Heart left ventricle (tissue), 16 donors: ENCODE data around the gene FAM83B. TPM values are rescaled to one million over a fixed set of nuclear protein-coding genes. Genes with fewer than 3 reads are reported as not detected.

Experiments used
- ATAC-seq, 4 donors: fragments of 200-7000 bp; cut with Tn5 transposase; one replicate each; pipeline ENCODE4 v1.9.1; 2020 to 2022; ENCODE audit warnings: moderate library complexity in 4 of 4, mild to moderate bottlenecking in 3 of 4, moderate number of reproducible peaks in 1 of 4
- DNase-seq, 5 donors: peaks; one replicate each; pipeline ENCODE4 v3.0.0-alpha.2; 2020
- H3K27ac ChIP-seq, 12 donors: fragments of 200-600 bp; sonication (generic) in 4 of 12; one replicate each; pipeline versions ENCODE4 v1.5.0 to v1.8.0; 2016 to 2022; ENCODE audit warnings: mild to moderate bottlenecking in 2 of 12
- H3K27me3 ChIP-seq, 9 donors: fragments of 200-600 bp; sonication (generic) in 2 of 9; one replicate each; pipeline versions ENCODE4 v1.5.1 to v1.8.0; 2016 to 2022; ENCODE audit warnings: mild to moderate bottlenecking in 3 of 9
- H3K36me3 ChIP-seq, 9 donors: fragments of 200-600 bp; sonication (generic) in 2 of 9; one replicate each; pipeline versions ENCODE4 v1.5.0 to v1.8.0; 2018 to 2022; ENCODE audit warnings: mild to moderate bottlenecking in 2 of 9
- H3K4me1 ChIP-seq, 12 donors: fragments of 200-600 bp; sonication (generic) in 4 of 12; one replicate each; pipeline versions ENCODE4 v1.5.0 to v1.8.0; 2016 to 2022; ENCODE audit warnings: mild to moderate bottlenecking in 3 of 12
- H3K4me3 ChIP-seq, 12 donors: fragments of 200-600 bp; sonication (generic) in 4 of 12; one replicate each; pipeline versions ENCODE4 v1.5.0 to v1.8.0; 2017 to 2022; ENCODE audit warnings: mild to moderate bottlenecking in 9 of 12, moderate library complexity in 4 of 12
- H3K9me3 ChIP-seq, 12 donors: fragments of 200-600 bp; sonication (generic) in 4 of 12; one replicate each; pipeline versions ENCODE4 v1.5.0 to v1.8.0; 2016 to 2022; ENCODE audit warnings: mild to moderate bottlenecking in 1 of 12
- POLR2A ChIP-seq, 2 donors: fragments of 450-650 bp; IDR thresholded peaks; one replicate each; pipeline ENCODE4 v1.6.1; 2017; ENCODE audit warnings: antibody characterized with exemption in 2 of 2, mild to moderate bottlenecking in 2 of 2, moderate library complexity in 2 of 2
- WGBS, 4 donors: extraction: QIAGEN DNeasy Blood & Tissue Kit in 2 of 4; methylation state at CpG; one replicate each; pipeline versions ENCODE4 v1.1.5 to v1.1.7; 2013 to 2018; 5-methylcytosine and 5-hydroxymethylcytosine counted together
- intact Hi-C, 10 donors: fragments of 100-400 bp; cut with DNase I; formaldehyde crosslinking; loops; one replicate each; pipeline versions ENCODE4 v1.11.1 to v1.14.2; 2022
- polyA plus RNA-seq, 2 donors: library from polyadenylated mRNA; stranded (reverse); fragments of 200-250 nt; gene quantifications; one replicate each; pipeline ENCODE4 v1.2.3, GENCODE V29; 2013
- total RNA-seq, 9 donors: library from RNA; depleted of rRNA in 2 of 9; stranded (reverse); fragments of >200 nt in 2 of 9; fragmentation: NEBNext Ultra II Directional in 3 of 9; extraction: Animal tissue kit (Norgen Biotek cat#: 25700) in 3 of 9; gene quantifications; one replicate each; pipeline versions ENCODE4 v1.1.0 to v1.2.4, GENCODE V29; 2016 to 2023
- TF ChIP-seq, protein P1 (sequence below), 12 donors: fragments of 200-600 bp; sonication (generic) in 4 of 12; IDR thresholded peaks; one replicate each; pipeline versions ENCODE4 v1.5.0 to v1.8.0; 2018 to 2022; ENCODE audit warnings: antibody characterized with exemption in 12 of 12, mild to moderate bottlenecking in 5 of 12
- donor health status: ischemic (EF 13 %, LVEDD 7.1; RV severe dilation, severe dysfunction).
- donor health status: healthy with polysubstance abuse.
- donor health status: DM: no; HTN: yes; CAD: no.
- donor health status: DM: no; HTN: no; CAD: no.
- donor health status: ischemic (EF 25% LVEDD 6.9; RV normal size, moderate dysfunction).
- donor health status: ischemic (EF 25% LVEDD 5.7; RV mildly dilated, moderate dysfunction).
- donor health status: healthy.
- donor health status: DM: yes; HTN: yes; CAD: no.
- donor health status: ischemic (EF 35%, LVEDD 5.7; RV mildly dilated, moderate dysfunction).
- donor health status: nonischemic (EF 11% LVEDD 7.7; RV severe dilation, severe dysfunction).
- donor health status: DM: yes; HTN: yes; CAD: no.
- donor health status: PGD.
- donor health status: ischemic (EF 29% LVEDD 5.4; RV normal size, mild dysfunction).
- donor health status: nonischemic (EF 23%, LVEDD 6.1; RV moderate dilation, normal function).

The FAM83B gene
- total and polyA plus RNA-seq, 11 donors = 0.03 to 1.1 (median 0.29) TPM; not detected in 1

DNA sequence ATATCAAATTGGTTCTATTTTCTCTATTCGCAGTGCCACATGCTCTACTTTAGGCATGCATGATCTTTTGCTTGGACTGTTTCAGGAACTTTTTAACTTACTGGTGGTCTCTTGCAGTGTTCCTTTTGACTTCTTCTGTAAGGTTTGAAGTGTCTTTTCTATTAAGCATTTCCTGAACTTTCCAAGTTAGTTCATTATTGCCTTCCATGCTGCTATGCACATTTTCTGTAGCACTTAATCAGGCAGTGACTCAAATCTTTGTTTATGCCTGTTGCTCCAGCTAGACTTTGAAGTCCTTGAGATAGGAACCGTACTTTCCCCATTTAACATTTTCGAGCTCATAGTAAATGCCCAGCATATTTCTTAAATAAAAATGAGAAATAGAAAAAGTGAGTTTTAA, 52.2 kb downstream of the FAM83B start:
- Histone ChIP-seq H3K9me3 (no peaks in the 10 kb centered on the region), H3K4me1 (no peaks in the 10 kb centered on the region), H3K27me3 (no peaks in the 10 kb centered on the region), H3K27ac (no peak overlapping the region), H3K36me3 (no peaks in the 10 kb centered on the region), H3K4me3 (no peak overlapping the region)
- no peak for DNase-seq
- WGBS, 4 donors = 81 to 88% (median 83%) methylated on average over 3 of the region's 3 CpGs
- TF ChIP-seq, protein P1, sequence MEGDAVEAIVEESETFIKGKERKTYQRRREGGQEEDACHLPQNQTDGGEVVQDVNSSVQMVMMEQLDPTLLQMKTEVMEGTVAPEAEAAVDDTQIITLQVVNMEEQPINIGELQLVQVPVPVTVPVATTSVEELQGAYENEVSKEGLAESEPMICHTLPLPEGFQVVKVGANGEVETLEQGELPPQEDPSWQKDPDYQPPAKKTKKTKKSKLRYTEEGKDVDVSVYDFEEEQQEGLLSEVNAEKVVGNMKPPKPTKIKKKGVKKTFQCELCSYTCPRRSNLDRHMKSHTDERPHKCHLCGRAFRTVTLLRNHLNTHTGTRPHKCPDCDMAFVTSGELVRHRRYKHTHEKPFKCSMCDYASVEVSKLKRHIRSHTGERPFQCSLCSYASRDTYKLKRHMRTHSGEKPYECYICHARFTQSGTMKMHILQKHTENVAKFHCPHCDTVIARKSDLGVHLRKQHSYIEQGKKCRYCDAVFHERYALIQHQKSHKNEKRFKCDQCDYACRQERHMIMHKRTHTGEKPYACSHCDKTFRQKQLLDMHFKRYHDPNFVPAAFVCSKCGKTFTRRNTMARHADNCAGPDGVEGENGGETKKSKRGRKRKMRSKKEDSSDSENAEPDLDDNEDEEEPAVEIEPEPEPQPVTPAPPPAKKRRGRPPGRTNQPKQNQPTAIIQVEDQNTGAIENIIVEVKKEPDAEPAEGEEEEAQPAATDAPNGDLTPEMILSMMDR (IDR thresholded peaks at IDR 0.05) = no peak
- no peak for TF ChIP-seq POLR2A (IDR thresholded peaks at IDR 0.05)
- ATAC-seq = no peak
- intact Hi-C loops = no loop called here

DNA sequence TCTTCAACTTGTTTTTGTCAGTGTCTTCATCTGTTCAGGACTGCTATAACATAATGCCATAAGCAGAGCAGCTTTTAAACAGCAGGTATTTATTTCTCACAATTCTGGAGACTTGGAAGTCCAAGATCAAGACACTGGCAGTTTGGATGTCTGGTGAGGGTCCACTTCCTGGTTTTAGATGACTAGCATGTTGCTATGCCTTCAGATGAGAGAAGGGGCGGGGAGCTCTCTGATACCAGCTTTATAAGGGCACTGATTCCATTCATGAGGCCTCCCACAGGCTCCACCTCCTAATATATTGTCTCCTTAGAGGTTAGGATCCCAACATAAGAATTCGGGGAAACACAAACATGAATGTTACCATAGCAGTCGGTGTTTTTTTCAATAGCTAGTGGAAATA, 52.9 kb downstream of the FAM83B start:
- DNase-seq (no peak), ATAC-seq (no peak)
- intact Hi-C loops = no loop called here
- H3K9me3 ChIP-seq = no peaks in the 10 kb centered on the region
- H3K4me1 ChIP-seq = no peaks in the 10 kb centered on the region
- H3K27me3 ChIP-seq = no peaks in the 10 kb centered on the region
- H3K4me3 ChIP-seq = no peak overlapping the region
- H3K36me3 ChIP-seq = no peaks in the 10 kb centered on the region
- no peak overlapping the region for H3K27ac ChIP-seq
- TF ChIP-seq POLR2A (IDR thresholded peaks at IDR 0.05) = no peak
- TF ChIP-seq, protein P1 (IDR thresholded peaks at IDR 0.05) = no peak
- 80 to 89% (median 84%) methylated on average over 3 of the region's 3 CpGs for WGBS, 4 donors

DNA sequence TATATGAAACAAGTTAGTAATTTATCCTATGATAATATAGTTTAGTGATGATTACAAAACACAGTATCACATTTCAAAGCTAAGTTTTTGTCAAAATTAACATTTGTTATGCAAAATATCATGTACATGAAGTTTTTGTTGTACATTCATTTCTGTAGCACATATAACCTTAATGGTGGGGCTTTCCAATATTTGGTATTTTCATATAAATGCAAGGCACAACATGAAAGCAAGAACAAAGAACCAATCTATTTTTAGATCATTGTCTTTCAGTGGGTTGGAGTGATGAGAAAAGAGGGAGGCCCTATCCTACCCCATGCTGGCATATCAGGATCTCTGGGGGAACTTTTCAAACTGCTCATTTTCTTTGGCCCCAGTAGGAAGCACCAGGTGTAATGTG, 53.4 kb downstream of the FAM83B start:
- TF ChIP-seq, protein P1 (IDR thresholded peaks at IDR 0.05) = no peak
- TF ChIP-seq POLR2A (IDR thresholded peaks at IDR 0.05) = no peak
- no peaks in the 10 kb centered on the region for H3K4me1 ChIP-seq
- no peak for ATAC-seq

DNA sequence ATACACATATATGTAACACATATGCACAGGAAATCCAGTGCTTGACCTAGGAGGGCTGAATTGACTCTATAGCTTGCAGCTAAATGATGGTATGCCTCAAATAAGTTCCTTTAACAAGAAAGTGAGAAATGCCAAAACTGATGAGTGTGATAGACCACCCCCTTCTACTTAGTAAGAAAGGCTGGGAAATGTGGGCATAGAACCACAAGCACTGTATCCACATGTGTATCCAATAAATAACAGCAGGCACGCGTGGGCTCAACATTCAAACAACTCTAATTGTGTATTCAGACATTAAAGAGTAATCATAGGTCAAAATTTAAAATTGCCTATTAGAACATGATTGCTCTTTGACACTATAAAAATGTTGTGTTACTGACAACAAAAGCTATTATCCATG, 54.1 kb downstream of the FAM83B start:
- Histone ChIP-seq H3K27ac (no peak overlapping the region), H3K4me3 (no peak overlapping the region), H3K9me3 (no peaks in the 10 kb centered on the region), H3K4me1 (no peaks in the 10 kb centered on the region), H3K27me3 (no peaks in the 10 kb centered on the region), H3K36me3 (no peaks in the 10 kb centered on the region)
- no peak for ATAC-seq
- no peak for DNase-seq
- no peak for TF ChIP-seq POLR2A (IDR thresholded peaks at IDR 0.05)
- TF ChIP-seq, protein P1 (IDR thresholded peaks at IDR 0.05) = no peak
- intact Hi-C loops = no loop called here
- 90 to 92% (median 90%) methylated on average over 2 of the region's 2 CpGs for WGBS, 4 donors

More for the DNA sequence above, 53.4 kb downstream of the FAM83B start:
- DNase-seq = no peak
- Histone ChIP-seq H3K9me3 (no peaks in the 10 kb centered on the region), H3K27me3 (no peaks in the 10 kb centered on the region), H3K4me3 (no peak overlapping the region), H3K27ac (no peak overlapping the region), H3K36me3 (no peaks in the 10 kb centered on the region)
- intact Hi-C loops = no loop called here
